ENCODE data around the gene SAMSN1. TPM values are rescaled to one million over a fixed set of nuclear protein-coding genes. Genes with fewer than 3 reads are reported as not detected.

SAMSN1 gene
- total and polyA plus RNA-seq, 2 experiments from 2014 or later = 3.2 to 5.4 TPM

DNA sequence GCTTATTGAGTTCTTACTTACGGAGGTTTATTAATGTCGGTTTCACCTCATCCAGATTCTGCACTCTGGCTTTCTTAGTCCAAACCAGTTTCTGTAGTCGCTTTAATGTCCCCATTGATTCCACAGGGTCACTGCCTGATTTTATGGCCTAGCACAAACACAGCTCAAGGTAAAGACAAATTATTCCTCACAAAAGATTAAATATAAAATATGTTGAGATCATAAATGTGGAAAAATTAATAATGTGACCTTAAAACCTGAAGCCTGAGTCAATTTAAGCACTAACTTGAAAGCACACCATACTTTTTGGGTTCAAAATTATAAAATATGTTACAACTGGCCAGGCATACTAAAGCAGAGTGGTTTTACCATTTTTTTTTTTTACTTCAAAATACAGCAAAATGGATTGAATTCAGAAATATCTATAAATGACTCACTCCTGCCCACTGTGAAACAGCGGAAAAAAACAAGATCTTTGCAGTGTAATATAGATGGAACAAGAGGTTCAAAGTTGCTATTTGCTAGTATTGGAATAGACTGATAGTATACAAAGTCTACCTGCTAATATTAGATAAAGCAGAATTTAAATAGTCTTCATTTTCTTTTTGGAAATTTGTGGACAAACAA lies 37.6 kb upstream of the SAMSN1 start:
- Histone ChIP-seq H2AFZ (peak overlapping the region; percentile 25; the same call in 1 of the 2 replicates), H3F3A (replicated peaks; ENCODE audit: low read depth) (no peaks in the 10 kb centered on the region), H3K36me3 (ENCODE audit: insufficient read depth) (no peaks in the 10 kb centered on the region), H3K4me2 (no peak overlapping the region), H3K79me2 (replicated peaks; ENCODE audit: insufficient read depth) (no peaks in the 10 kb centered on the region), H3K4me3 (no peak overlapping the region), H3K9me2 (ENCODE audit: insufficient read depth) (no peaks in the 10 kb centered on the region), H3K27ac (ENCODE audit: low read depth) (no peak overlapping the region), H4K20me1 (replicated peaks; ENCODE audit: insufficient read depth) (no peaks in the 10 kb centered on the region), H3K4me1 (ENCODE audit: insufficient read depth) (no peaks in the 10 kb centered on the region), H3K27me3 (ENCODE audit: insufficient read depth) (no peaks in the 10 kb centered on the region)
- ATAC-seq (no peak), DNase-seq (ENCODE audit: low spot score) (no peak)
- Mint-ChIP-seq H3K36me3 (ENCODE audit: low read depth) (0 out of 3 replicates have a peak, but pooled peaks cover 3% of the 10 kb centered on the region), H3K4me3 (no peak overlapping the region), H3K27me3 (ENCODE audit: insufficient read depth, low read depth, poor library complexity) (no peaks in the 10 kb centered on the region), H3K9me3 (no peaks in the 10 kb centered on the region), H3K4me1 (no peaks in the 10 kb centered on the region), H3K27ac (no peak overlapping the region)
- TF ChIP-seq ZNF114 (CRISPR knock-in tag; IDR thresholded peaks at IDR 0.05) = no peak
- TF ChIP-seq EZH2phosphoT487 (IDR thresholded peaks at IDR 0.05; ENCODE audit: unreplicated experiment) = no peak
- TF ChIP-seq, protein P1, sequence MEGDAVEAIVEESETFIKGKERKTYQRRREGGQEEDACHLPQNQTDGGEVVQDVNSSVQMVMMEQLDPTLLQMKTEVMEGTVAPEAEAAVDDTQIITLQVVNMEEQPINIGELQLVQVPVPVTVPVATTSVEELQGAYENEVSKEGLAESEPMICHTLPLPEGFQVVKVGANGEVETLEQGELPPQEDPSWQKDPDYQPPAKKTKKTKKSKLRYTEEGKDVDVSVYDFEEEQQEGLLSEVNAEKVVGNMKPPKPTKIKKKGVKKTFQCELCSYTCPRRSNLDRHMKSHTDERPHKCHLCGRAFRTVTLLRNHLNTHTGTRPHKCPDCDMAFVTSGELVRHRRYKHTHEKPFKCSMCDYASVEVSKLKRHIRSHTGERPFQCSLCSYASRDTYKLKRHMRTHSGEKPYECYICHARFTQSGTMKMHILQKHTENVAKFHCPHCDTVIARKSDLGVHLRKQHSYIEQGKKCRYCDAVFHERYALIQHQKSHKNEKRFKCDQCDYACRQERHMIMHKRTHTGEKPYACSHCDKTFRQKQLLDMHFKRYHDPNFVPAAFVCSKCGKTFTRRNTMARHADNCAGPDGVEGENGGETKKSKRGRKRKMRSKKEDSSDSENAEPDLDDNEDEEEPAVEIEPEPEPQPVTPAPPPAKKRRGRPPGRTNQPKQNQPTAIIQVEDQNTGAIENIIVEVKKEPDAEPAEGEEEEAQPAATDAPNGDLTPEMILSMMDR (conservative IDR thresholded peaks at IDR 0.05; ENCODE audit: low read depth in 2 of 2) = no peak
- TF ChIP-seq CREB1 (CRISPR knock-in tag; IDR thresholded peaks at IDR 0.05; ENCODE audit: low read depth) = no peak
- no peak for TF ChIP-seq REST (IDR thresholded peaks at IDR 0.05; ENCODE audit: unreplicated experiment)
- TF ChIP-seq EZH2 (IDR thresholded peaks at IDR 0.05; ENCODE audit: low read depth, unreplicated experiment) = no peak
- no peak for TF ChIP-seq ZNF331 (CRISPR knock-in tag; IDR thresholded peaks at IDR 0.05; ENCODE audit: low read depth)
- TF ChIP-seq NANOG (IDR thresholded peaks at IDR 0.05; ENCODE audit: borderline replicate concordance) = no peak
- TF ChIP-seq STAT1 (IDR thresholded peaks at IDR 0.05; ENCODE audit: unreplicated experiment) = no peak
- no peak for TF ChIP-seq JUNB (IDR thresholded peaks at IDR 0.05; ENCODE audit: unreplicated experiment)
- TF ChIP-seq ETS1 (IDR thresholded peaks at IDR 0.05) = no peak
- TF ChIP-seq POLR2AphosphoS5 (IDR thresholded peaks at IDR 0.05; ENCODE audit: low read depth) = no peak
- TF ChIP-seq ZNF462 (CRISPR knock-in tag; IDR thresholded peaks at IDR 0.05) = no peak
